ENCODE results near the gene OLA1. TPM values are rescaled to one million over a fixed set of nuclear protein-coding genes. Genes with fewer than 3 reads are reported as not detected.

OLA1 gene
- polyA plus RNA-seq, 1 donor from 2014 or later, result 134 TPM

GRCh38 chr2:174071321-174071720, 177.0 kb downstream of the OLA1 start:
- Histone ChIP-seq H3K79me2 (replicated peaks; ENCODE audit: insufficient read depth, low read length) (no peaks in the 10 kb centered on the region), H3K9ac (ENCODE audit: low read length) (no peak overlapping the region), H3K27me3 (ENCODE audit: insufficient read depth, low read depth, low read length) (no peaks in the 10 kb centered on the region), H3K9me2 (ENCODE audit: insufficient read depth, low read length) (no peaks in the 10 kb centered on the region), H3K4me3 (ENCODE audit: low read length) (no peak overlapping the region), H3K4me2 (ENCODE audit: low read length) (no peak overlapping the region), H3F3A (ENCODE audit: insufficient read depth, low read length, poor library complexity, severe bottlenecking) (no peaks in the 10 kb centered on the region), H3K27ac (ENCODE audit: low read length) (no peak overlapping the region), H2AFZ (ENCODE audit: low read depth, low read length) (no peak overlapping the region), H4K20me1 (ENCODE audit: insufficient read depth) (no peaks in the 10 kb centered on the region), H3K9me3 (ENCODE audit: low read length) (no peaks in the 10 kb centered on the region), H3K36me3 (ENCODE audit: insufficient read depth, low read length) (no peaks in the 10 kb centered on the region)
- TF ChIP-seq SMC3 (conservative IDR thresholded peaks at IDR 0.05; ENCODE audit: poor library complexity), result no peak
- TF ChIP-seq RAD21 (conservative IDR thresholded peaks at IDR 0.05), result no peak
- TF ChIP-seq TAF1 (IDR thresholded peaks at IDR 0.05; ENCODE audit: low read depth), result no peak
- no peak for TF ChIP-seq EP300 (conservative IDR thresholded peaks at IDR 0.05; ENCODE audit: poor library complexity, severe bottlenecking)
- no peak for TF ChIP-seq EZH2 (IDR thresholded peaks at IDR 0.05; ENCODE audit: borderline replicate concordance, insufficient read depth, low read length, poor library complexity, severe bottlenecking)

GRCh38 chr2:174070281-174070680, 178.1 kb downstream of the OLA1 start:
- Histone ChIP-seq H3K79me2 (replicated peaks; ENCODE audit: insufficient read depth, low read length) (no peaks in the 10 kb centered on the region), H3K27me3 (ENCODE audit: insufficient read depth, low read depth, low read length) (no peaks in the 10 kb centered on the region), H3K36me3 (ENCODE audit: insufficient read depth, low read length) (no peaks in the 10 kb centered on the region)

More at GRCh38 chr2:174070281-174070680, 178.1 kb downstream of the OLA1 start:
- Histone ChIP-seq H3K9me2 (ENCODE audit: insufficient read depth, low read length) (no peaks in the 10 kb centered on the region), H3K4me3 (ENCODE audit: low read length) (no peak overlapping the region), H4K20me1 (ENCODE audit: insufficient read depth) (no peaks in the 10 kb centered on the region), H3K9me3 (ENCODE audit: low read length) (no peaks in the 10 kb centered on the region), H3K27ac (ENCODE audit: low read length) (no peak overlapping the region), H3K9ac (ENCODE audit: low read length) (no peak overlapping the region), H2AFZ (ENCODE audit: low read depth, low read length) (no peak overlapping the region), H3F3A (ENCODE audit: insufficient read depth, low read length, poor library complexity, severe bottlenecking) (no peaks in the 10 kb centered on the region), H3K4me2 (ENCODE audit: low read length) (no peak overlapping the region)
- TF ChIP-seq TAF1 (IDR thresholded peaks at IDR 0.05; ENCODE audit: low read depth), result no peak
- TF ChIP-seq, protein P1, sequence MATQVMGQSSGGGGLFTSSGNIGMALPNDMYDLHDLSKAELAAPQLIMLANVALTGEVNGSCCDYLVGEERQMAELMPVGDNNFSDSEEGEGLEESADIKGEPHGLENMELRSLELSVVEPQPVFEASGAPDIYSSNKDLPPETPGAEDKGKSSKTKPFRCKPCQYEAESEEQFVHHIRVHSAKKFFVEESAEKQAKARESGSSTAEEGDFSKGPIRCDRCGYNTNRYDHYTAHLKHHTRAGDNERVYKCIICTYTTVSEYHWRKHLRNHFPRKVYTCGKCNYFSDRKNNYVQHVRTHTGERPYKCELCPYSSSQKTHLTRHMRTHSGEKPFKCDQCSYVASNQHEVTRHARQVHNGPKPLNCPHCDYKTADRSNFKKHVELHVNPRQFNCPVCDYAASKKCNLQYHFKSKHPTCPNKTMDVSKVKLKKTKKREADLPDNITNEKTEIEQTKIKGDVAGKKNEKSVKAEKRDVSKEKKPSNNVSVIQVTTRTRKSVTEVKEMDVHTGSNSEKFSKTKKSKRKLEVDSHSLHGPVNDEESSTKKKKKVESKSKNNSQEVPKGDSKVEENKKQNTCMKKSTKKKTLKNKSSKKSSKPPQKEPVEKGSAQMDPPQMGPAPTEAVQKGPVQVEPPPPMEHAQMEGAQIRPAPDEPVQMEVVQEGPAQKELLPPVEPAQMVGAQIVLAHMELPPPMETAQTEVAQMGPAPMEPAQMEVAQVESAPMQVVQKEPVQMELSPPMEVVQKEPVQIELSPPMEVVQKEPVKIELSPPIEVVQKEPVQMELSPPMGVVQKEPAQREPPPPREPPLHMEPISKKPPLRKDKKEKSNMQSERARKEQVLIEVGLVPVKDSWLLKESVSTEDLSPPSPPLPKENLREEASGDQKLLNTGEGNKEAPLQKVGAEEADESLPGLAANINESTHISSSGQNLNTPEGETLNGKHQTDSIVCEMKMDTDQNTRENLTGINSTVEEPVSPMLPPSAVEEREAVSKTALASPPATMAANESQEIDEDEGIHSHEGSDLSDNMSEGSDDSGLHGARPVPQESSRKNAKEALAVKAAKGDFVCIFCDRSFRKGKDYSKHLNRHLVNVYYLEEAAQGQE (IDR thresholded peaks at IDR 0.05; ENCODE audit: borderline replicate concordance), result no peak
- no peak for TF ChIP-seq MXI1 (conservative IDR thresholded peaks at IDR 0.05; ENCODE audit: poor library complexity, severe bottlenecking)
- TF ChIP-seq, protein P2, sequence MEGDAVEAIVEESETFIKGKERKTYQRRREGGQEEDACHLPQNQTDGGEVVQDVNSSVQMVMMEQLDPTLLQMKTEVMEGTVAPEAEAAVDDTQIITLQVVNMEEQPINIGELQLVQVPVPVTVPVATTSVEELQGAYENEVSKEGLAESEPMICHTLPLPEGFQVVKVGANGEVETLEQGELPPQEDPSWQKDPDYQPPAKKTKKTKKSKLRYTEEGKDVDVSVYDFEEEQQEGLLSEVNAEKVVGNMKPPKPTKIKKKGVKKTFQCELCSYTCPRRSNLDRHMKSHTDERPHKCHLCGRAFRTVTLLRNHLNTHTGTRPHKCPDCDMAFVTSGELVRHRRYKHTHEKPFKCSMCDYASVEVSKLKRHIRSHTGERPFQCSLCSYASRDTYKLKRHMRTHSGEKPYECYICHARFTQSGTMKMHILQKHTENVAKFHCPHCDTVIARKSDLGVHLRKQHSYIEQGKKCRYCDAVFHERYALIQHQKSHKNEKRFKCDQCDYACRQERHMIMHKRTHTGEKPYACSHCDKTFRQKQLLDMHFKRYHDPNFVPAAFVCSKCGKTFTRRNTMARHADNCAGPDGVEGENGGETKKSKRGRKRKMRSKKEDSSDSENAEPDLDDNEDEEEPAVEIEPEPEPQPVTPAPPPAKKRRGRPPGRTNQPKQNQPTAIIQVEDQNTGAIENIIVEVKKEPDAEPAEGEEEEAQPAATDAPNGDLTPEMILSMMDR (IDR thresholded peaks at IDR 0.05; ENCODE audit: poor library complexity, severe bottlenecking), result no peak
- TF ChIP-seq POLR2AphosphoS5 (IDR thresholded peaks at IDR 0.05), result no peak
- TF ChIP-seq RAD21 (conservative IDR thresholded peaks at IDR 0.05), result no peak
- no peak for TF ChIP-seq EP300 (conservative IDR thresholded peaks at IDR 0.05; ENCODE audit: poor library complexity, severe bottlenecking)
- TF ChIP-seq EZH2 (IDR thresholded peaks at IDR 0.05; ENCODE audit: borderline replicate concordance, insufficient read depth, low read length, poor library complexity, severe bottlenecking), result no peak
- TF ChIP-seq SMC3 (conservative IDR thresholded peaks at IDR 0.05; ENCODE audit: poor library complexity), result no peak
